Measurements from ENCODE around the gene KPNB1.

The KPNB1 gene

DNA sequence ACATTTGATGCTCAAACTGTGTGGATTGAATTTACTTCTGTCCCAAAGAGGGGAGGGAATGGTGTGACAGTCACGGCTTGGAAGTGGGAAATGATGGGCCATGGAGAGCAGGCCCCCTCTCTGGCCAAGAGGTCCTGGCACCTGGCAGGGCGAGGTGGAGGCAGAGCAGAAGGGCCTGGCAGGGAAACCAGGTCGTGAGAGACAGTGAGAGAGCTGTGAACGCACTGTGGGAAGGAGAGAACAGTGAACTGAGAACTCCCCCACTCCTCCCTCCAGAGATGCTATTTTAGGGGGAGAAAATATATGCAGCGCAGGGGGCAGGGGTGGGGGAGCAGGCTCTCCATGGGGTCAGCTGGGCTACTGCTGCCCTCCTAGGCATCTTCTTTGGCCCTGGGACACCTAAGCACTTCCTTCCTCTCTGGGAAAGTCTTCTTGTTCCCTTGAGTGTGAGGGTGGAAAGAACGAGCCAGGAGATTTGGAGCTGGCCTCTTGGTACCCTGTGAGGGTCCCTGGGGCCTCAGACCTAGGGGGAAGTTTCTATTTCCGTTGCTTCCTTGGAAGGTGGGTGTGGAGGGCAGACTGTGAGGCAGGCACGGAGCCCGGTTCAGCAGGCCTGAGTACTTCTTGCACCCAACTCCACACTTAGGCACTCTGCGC, 66.1 kb downstream of the KPNB1 start:
- no peak overlapping the region for H3K27ac ChIP-seq (ENCODE audit: extremely low read depth, low read depth, low read length)
- H3K4me3 ChIP-seq (ENCODE audit: low read depth, low read length): no peak overlapping the region
- CTCF ChIA-PET: interaction anchor here (1.1 to 2.3 kb wide), 3 partner anchors 17 to 52 kb away, joined by 3 to 10 read pairs (median 5); partner anchors contain the start of gene TBX21
- POLR2A ChIA-PET: no interaction called here
- peaks cover 0 to 6% of the 10 kb centered on the region in 2 experiments; a peak in 1 of 3 replicates for H3K36me3 ChIP-seq (ENCODE audit: control insufficient read depth in 2 of 2, insufficient read depth in 1 of 2, low read length in 2 of 2)
- TF ChIP-seq ZNF510 (tag by site-specific recombination; IDR thresholded peaks at IDR 0.05; ENCODE audit: insufficient replicate concordance) (no peak), ZNF624 (tag by site-specific recombination; IDR thresholded peaks at IDR 0.05) (no peak), ZNF561 (tag by site-specific recombination; IDR thresholded peaks at IDR 0.05; ENCODE audit: borderline replicate concordance) (no peak), ZNF529 (tag by site-specific recombination; IDR thresholded peaks at IDR 0.05; ENCODE audit: insufficient replicate concordance) (no peak), ZNF610 (tag by site-specific recombination; IDR thresholded peaks at IDR 0.05; ENCODE audit: borderline replicate concordance) (no peak), ZNF292 (tag by site-specific recombination; IDR thresholded peaks at IDR 0.05; ENCODE audit: borderline replicate concordance, low read depth) (no peak), ZBTB1 (tag by site-specific recombination; IDR thresholded peaks at IDR 0.05) (no peak)
- TF ChIP-seq, protein P1, sequence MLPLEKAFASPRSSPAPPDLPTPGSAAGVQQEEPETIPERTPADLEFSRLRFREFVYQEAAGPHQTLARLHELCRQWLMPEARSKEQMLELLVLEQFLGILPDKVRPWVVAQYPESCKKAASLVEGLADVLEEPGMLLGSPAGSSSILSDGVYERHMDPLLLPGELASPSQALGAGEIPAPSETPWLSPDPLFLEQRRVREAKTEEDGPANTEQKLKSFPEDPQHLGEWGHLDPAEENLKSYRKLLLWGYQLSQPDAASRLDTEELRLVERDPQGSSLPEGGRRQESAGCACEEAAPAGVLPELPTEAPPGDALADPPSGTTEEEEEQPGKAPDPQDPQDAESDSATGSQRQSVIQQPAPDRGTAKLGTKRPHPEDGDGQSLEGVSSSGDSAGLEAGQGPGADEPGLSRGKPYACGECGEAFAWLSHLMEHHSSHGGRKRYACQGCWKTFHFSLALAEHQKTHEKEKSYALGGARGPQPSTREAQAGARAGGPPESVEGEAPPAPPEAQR (tag by site-specific recombination; IDR thresholded peaks at IDR 0.05): no peak
- no peaks in the 10 kb centered on the region for H3K4me1 ChIP-seq (ENCODE audit: control insufficient read depth, insufficient read depth, low read length)
- H3K9me3 ChIP-seq (ENCODE audit: control insufficient read depth, insufficient read depth, low read depth, low read length): no peaks in the 10 kb centered on the region

DNA sequence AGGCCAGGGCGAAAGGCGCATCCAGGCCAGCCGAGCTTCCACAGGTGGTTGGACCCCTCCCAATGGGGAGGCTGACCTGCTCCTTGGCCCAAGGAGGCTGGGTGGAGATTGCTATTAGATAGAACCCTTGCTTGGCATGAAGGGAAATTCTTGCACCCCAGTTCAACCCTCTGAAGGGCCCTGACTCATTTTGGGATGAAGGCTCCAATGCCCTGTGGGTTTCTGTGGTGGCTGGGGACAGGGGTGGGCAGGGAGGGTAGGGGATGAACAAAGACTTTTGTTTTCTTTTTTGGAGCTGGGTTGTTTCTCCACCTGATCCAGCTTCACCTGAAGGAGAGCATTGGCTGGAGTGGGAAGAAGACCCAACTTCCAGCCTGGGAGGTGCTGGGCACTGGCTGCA, 66.7 kb downstream of the KPNB1 start:
- Histone ChIP-seq H3K36me3 (ENCODE audit: control insufficient read depth in 2 of 2, insufficient read depth in 1 of 2, low read length in 2 of 2) (peaks cover 0 to under 1% of the 10 kb centered on the region in 2 experiments; a peak in 1 of 3 replicates), H3K4me3 (ENCODE audit: low read depth, low read length) (no peak overlapping the region), H3K27ac (ENCODE audit: extremely low read depth, low read depth, low read length) (no peak overlapping the region), H3K9me3 (ENCODE audit: control insufficient read depth, insufficient read depth, low read depth, low read length) (no peaks in the 10 kb centered on the region), H3K4me1 (ENCODE audit: control insufficient read depth, insufficient read depth, low read length) (peaks cover 2% of the 10 kb centered on the region)
- CTCF ChIA-PET: interaction anchor here (1.1 to 1.6 kb wide), 2 partner anchors 16 to 53 kb away, joined by 3 to 5 read pairs; partner anchors contain the start of gene TBX21
- TF ChIP-seq, protein P2, sequence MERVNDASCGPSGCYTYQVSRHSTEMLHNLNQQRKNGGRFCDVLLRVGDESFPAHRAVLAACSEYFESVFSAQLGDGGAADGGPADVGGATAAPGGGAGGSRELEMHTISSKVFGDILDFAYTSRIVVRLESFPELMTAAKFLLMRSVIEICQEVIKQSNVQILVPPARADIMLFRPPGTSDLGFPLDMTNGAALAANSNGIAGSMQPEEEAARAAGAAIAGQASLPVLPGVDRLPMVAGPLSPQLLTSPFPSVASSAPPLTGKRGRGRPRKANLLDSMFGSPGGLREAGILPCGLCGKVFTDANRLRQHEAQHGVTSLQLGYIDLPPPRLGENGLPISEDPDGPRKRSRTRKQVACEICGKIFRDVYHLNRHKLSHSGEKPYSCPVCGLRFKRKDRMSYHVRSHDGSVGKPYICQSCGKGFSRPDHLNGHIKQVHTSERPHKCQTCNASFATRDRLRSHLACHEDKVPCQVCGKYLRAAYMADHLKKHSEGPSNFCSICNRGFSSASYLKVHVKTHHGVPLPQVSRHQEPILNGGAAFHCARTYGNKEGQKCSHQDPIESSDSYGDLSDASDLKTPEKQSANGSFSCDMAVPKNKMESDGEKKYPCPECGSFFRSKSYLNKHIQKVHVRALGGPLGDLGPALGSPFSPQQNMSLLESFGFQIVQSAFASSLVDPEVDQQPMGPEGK (tag by site-specific recombination; IDR thresholded peaks at IDR 0.05): no peak
- TF ChIP-seq ZNF24 (tag by site-specific recombination; IDR thresholded peaks at IDR 0.05): no peak
- TF ChIP-seq, protein P3, sequence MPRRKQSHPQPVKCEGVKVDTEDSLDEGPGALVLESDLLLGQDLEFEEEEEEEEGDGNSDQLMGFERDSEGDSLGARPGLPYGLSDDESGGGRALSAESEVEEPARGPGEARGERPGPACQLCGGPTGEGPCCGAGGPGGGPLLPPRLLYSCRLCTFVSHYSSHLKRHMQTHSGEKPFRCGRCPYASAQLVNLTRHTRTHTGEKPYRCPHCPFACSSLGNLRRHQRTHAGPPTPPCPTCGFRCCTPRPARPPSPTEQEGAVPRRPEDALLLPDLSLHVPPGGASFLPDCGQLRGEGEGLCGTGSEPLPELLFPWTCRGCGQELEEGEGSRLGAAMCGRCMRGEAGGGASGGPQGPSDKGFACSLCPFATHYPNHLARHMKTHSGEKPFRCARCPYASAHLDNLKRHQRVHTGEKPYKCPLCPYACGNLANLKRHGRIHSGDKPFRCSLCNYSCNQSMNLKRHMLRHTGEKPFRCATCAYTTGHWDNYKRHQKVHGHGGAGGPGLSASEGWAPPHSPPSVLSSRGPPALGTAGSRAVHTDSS (tag by site-specific recombination; IDR thresholded peaks at IDR 0.05): no peak
- TF ChIP-seq, protein P4, sequence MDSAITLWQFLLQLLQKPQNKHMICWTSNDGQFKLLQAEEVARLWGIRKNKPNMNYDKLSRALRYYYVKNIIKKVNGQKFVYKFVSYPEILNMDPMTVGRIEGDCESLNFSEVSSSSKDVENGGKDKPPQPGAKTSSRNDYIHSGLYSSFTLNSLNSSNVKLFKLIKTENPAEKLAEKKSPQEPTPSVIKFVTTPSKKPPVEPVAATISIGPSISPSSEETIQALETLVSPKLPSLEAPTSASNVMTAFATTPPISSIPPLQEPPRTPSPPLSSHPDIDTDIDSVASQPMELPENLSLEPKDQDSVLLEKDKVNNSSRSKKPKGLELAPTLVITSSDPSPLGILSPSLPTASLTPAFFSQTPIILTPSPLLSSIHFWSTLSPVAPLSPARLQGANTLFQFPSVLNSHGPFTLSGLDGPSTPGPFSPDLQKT (IDR thresholded peaks at IDR 0.05; ENCODE audit: borderline replicate concordance, low read depth, low read length): no peak
- TF ChIP-seq ZNF654 (tag by site-specific recombination; IDR thresholded peaks at IDR 0.05; ENCODE audit: low read depth): no peak
- TF ChIP-seq ZNF510 (tag by site-specific recombination; IDR thresholded peaks at IDR 0.05; ENCODE audit: insufficient replicate concordance): no peak
- TF ChIP-seq KLF10 (tag by site-specific recombination; IDR thresholded peaks at IDR 0.05): no peak
- no peak for TF ChIP-seq ZNF174 (tag by site-specific recombination; IDR thresholded peaks at IDR 0.05)
- no peak for TF ChIP-seq ZNF544 (tag by site-specific recombination; IDR thresholded peaks at IDR 0.05)
- TF ChIP-seq ZNF629 (tag by site-specific recombination; IDR thresholded peaks at IDR 0.05): no peak
- no peak for TF ChIP-seq ZFHX2 (tag by site-specific recombination; conservative IDR thresholded peaks at IDR 0.05)
- no peak for TF ChIP-seq ZBTB21 (tag by site-specific recombination; IDR thresholded peaks at IDR 0.05)
- TF ChIP-seq ZNF184 (tag by site-specific recombination; IDR thresholded peaks at IDR 0.05): no peak
- TF ChIP-seq, protein P5, sequence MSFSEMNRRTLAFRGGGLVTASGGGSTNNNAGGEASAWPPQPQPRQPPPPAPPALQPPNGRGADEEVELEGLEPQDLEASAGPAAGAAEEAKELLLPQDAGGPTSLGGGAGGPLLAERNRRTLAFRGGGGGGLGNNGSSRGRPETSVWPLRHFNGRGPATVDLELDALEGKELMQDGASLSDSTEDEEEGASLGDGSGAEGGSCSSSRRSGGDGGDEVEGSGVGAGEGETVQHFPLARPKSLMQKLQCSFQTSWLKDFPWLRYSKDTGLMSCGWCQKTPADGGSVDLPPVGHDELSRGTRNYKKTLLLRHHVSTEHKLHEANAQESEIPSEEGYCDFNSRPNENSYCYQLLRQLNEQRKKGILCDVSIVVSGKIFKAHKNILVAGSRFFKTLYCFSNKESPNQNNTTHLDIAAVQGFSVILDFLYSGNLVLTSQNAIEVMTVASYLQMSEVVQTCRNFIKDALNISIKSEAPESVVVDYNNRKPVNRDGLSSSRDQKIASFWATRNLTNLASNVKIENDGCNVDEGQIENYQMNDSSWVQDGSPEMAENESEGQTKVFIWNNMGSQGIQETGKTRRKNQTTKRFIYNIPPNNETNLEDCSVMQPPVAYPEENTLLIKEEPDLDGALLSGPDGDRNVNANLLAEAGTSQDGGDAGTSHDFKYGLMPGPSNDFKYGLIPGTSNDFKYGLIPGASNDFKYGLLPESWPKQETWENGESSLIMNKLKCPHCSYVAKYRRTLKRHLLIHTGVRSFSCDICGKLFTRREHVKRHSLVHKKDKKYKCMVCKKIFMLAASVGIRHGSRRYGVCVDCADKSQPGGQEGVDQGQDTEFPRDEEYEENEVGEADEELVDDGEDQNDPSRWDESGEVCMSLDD (tag by site-specific recombination; IDR thresholded peaks at IDR 0.05): no peak
- no peak for TF ChIP-seq SP7 (tag by site-specific recombination; IDR thresholded peaks at IDR 0.05)
- TF ChIP-seq HOXC10 (CRISPR knock-in tag; IDR thresholded peaks at IDR 0.05): no peak
- POLR2A ChIA-PET: no interaction called here
